ENCODE results near the gene APOL4. TPM values are rescaled to one million over a fixed set of nuclear protein-coding genes. Genes with fewer than 3 reads are reported as not detected.

APOL4 gene
- total RNA-seq, 1 donor from 2014 or later = 0.56 TPM

Other genes with a start within 250 kb of the APOL4 start
- gene RBFOX2, start 173.0 kb downstream of the APOL4 start, total RNA-seq = 0.83 and 1.1 TPM in 2 replicates
- gene APOL3, start 41.1 kb downstream of the APOL4 start, total RNA-seq = 221 and 234 TPM in 2 replicates
- 128 and 140 TPM in 2 replicates for gene APOL2, start 37.7 kb upstream of the APOL4 start, total RNA-seq
- 91.0 and 105 TPM in 2 replicates for gene APOL1, start 51.3 kb upstream of the APOL4 start, total RNA-seq
- gene MYH9, start 186.2 kb upstream of the APOL4 start, total RNA-seq = 888 and 889 TPM in 2 replicates